ENCODE data around the gene PLA2G4B.

The PLA2G4B gene

GRCh38 chr15:41838400-41838897 is at the start of gene PLA2G4B:
Gene PLA2G4B (plus strand): TSS chr15:41838847. CDS start chr15:41838914, 67 bp downstream.
- no peak for DNase-seq (ENCODE audit: low read depth, low spot score)

GRCh38 chr15:41789236-41789635 is 49.4 kb upstream of the PLA2G4B start:
- DNase-seq (ENCODE audit: low read depth, low spot score) = no peak

- no peak for DNase-seq (ENCODE audit: low read depth, low spot score)
Observed at GRCh38 chr15:41789662-41790061, 49.0 kb upstream of the PLA2G4B start.

- no peak for DNase-seq (ENCODE audit: low read depth, low spot score)
Observed at GRCh38 chr15:41790169-41790568, 48.5 kb upstream of the PLA2G4B start.

GRCh38 chr15:41790756-41791546 is 47.7 kb upstream of the PLA2G4B start:
- DNase-seq (ENCODE audit: low read depth, low spot score) = no peak

GRCh38 chr15:41791547-41791937 is 47.1 kb upstream of the PLA2G4B start:
- no peak for DNase-seq (ENCODE audit: low read depth, low spot score)

- DNase-seq (ENCODE audit: low read depth, low spot score) = no peak
Observed at GRCh38 chr15:41792000-41792637, 46.5 kb upstream of the PLA2G4B start.

- DNase-seq (ENCODE audit: low read depth, low spot score) = no peak
Observed at GRCh38 chr15:41794081-41794480, 44.6 kb upstream of the PLA2G4B start.

- DNase-seq (ENCODE audit: low read depth, low spot score) = no peak
Observed at GRCh38 chr15:41795996-41796856, 42.4 kb upstream of the PLA2G4B start.

- DNase-seq (ENCODE audit: low read depth, low spot score) = no peak
Observed at GRCh38 chr15:41797201-41797944, 41.3 kb upstream of the PLA2G4B start.

- no peak for DNase-seq (ENCODE audit: low read depth, low spot score)
Observed at GRCh38 chr15:41798607-41799487, 39.8 kb upstream of the PLA2G4B start.

GRCh38 chr15:41799488-41799805 is 39.2 kb upstream of the PLA2G4B start:
- no peak for DNase-seq (ENCODE audit: low read depth, low spot score)

GRCh38 chr15:41801185-41801584 is 37.5 kb upstream of the PLA2G4B start:
- DNase-seq (ENCODE audit: low read depth, low spot score) = no peak

GRCh38 chr15:41801850-41802455 is 36.7 kb upstream of the PLA2G4B start:
- no peak for DNase-seq (ENCODE audit: low read depth, low spot score)

- DNase-seq (ENCODE audit: low read depth, low spot score) = no peak
Observed at GRCh38 chr15:41804361-41804760, 34.3 kb upstream of the PLA2G4B start.

GRCh38 chr15:41804916-41805666 is 33.6 kb upstream of the PLA2G4B start:
- DNase-seq (ENCODE audit: low read depth, low spot score) = no peak

- no peak for DNase-seq (ENCODE audit: low read depth, low spot score)
Observed at GRCh38 chr15:41805711-41806110, 32.9 kb upstream of the PLA2G4B start.

GRCh38 chr15:41806291-41807181 is 32.1 kb upstream of the PLA2G4B start:
- DNase-seq (ENCODE audit: low read depth, low spot score) = no peak

Measured in activated naive CD8-positive, alpha-beta T cell treated with anti-CD3 and anti-CD28 coated beads, Interleukin-2, amount 50 U/mL, for 16 hours (primary cell).